SK-N-SH treated with all-trans-retinoic acid at 6 μM for 48 hours (cell line): Measurements from ENCODE around the gene NME3.

Experiments used
- ATAC-seq: fragments of 200-7000 bp; cut with Tn5 transposase; 3 replicates; pipeline ENCODE4 v1.9.1; 2020; ENCODE audit warnings: mild to moderate bottlenecking, moderate library complexity
- ARNTL ChIP-seq: fragments of 450-650 bp; formaldehyde crosslinking; IDR thresholded peaks from 2 replicates; pipeline ENCODE4 v1.5.0; 2020; ENCODE audit warnings: low read depth, mild to moderate bottlenecking, moderate library complexity, borderline replicate concordance
- BACH2 ChIP-seq: fragments of 250-450 bp; sonication (Bioruptor Pico); IDR thresholded peaks from 2 replicates; pipeline ENCODE4 v1.9.0; 2021; ENCODE audit warnings: mild to moderate bottlenecking, borderline replicate concordance
- CREB5 ChIP-seq: fragments of 250-450 bp; sonication (Bioruptor Pico); IDR thresholded peaks from 2 replicates; pipeline ENCODE4 v1.5.1; 2020; ENCODE audit warnings: low read depth, mild to moderate bottlenecking, moderate library complexity
- CSDC2 ChIP-seq: fragments of 250-450 bp; sonication (Bioruptor Pico); IDR thresholded peaks from 2 replicates; pipeline ENCODE4 v1.5.0; 2020; ENCODE audit warnings: mild to moderate bottlenecking, moderate library complexity
- CSRNP3 ChIP-seq: fragments of 250-450 bp; sonication (Bioruptor Pico); IDR thresholded peaks from 2 replicates; pipeline ENCODE4 v1.5.1; 2021; ENCODE audit warnings: mild to moderate bottlenecking, moderate library complexity
- ESRRG ChIP-seq: fragments of 250-450 bp; sonication (Bioruptor Pico); IDR thresholded peaks from 2 replicates; pipeline ENCODE4 v1.6.1; 2021; ENCODE audit warnings: mild to moderate bottlenecking
- GLIS3 ChIP-seq: fragments of 250-450 bp; sonication (Bioruptor Pico); IDR thresholded peaks from 2 replicates; pipeline ENCODE4 v1.5.0; 2020; ENCODE audit warnings: mild to moderate bottlenecking, moderate library complexity
- ISL1 ChIP-seq: fragments of 250-450 bp; sonication (Bioruptor Pico); IDR thresholded peaks from 2 replicates; pipeline ENCODE4 v2.1.2; 2022; ENCODE audit warnings: mild to moderate bottlenecking, moderate library complexity
- OSR1 ChIP-seq: fragments of 250-450 bp; sonication (Bioruptor Pico); IDR thresholded peaks from 2 replicates; pipeline ENCODE4 v1.8.0; 2022; ENCODE audit warnings: moderate library complexity, mild to moderate bottlenecking, inconsistent platforms
- PATZ1 ChIP-seq: fragments of 250-450 bp; sonication (Bioruptor Pico); IDR thresholded peaks from 2 replicates; pipeline ENCODE4 v1.8.0; 2020; ENCODE audit warnings: mild to moderate bottlenecking, moderate library complexity, borderline replicate concordance
- POU6F1 ChIP-seq: fragments of 250-450 bp; sonication (Bioruptor Pico); IDR thresholded peaks from 2 replicates; pipeline ENCODE4 v1.8.0; 2021; ENCODE audit warnings: low read depth, mild to moderate bottlenecking, moderate library complexity, borderline replicate concordance
- PPARA ChIP-seq: fragments of 250-450 bp; sonication (Bioruptor Pico); IDR thresholded peaks from 2 replicates; pipeline ENCODE4 v1.5.0; 2020; ENCODE audit warnings: mild to moderate bottlenecking, borderline replicate concordance
- RARB ChIP-seq: fragments of 250-450 bp; sonication (Bioruptor Pico); IDR thresholded peaks from 2 replicates; pipeline ENCODE4 v1.8.0; 2021; ENCODE audit warnings: mild to moderate bottlenecking, moderate library complexity
- SNAI2 ChIP-seq: fragments of 250-450 bp; sonication (Bioruptor Pico); IDR thresholded peaks from 2 replicates; pipeline ENCODE4 v1.5.0; 2020; ENCODE audit warnings: mild to moderate bottlenecking, moderate library complexity
- TCF4 ChIP-seq: fragments of 250-450 bp; sonication (Bioruptor Pico); IDR thresholded peaks from 2 replicates; pipeline ENCODE4 v1.8.0; 2021; ENCODE audit warnings: mild to moderate bottlenecking, moderate library complexity, borderline replicate concordance
- TOX ChIP-seq: fragments of 250-450 bp; sonication (Bioruptor Pico); IDR thresholded peaks from 2 replicates; pipeline ENCODE4 v1.8.0; 2021; ENCODE audit warnings: mild to moderate bottlenecking, moderate library complexity, borderline replicate concordance
- TSHZ2 ChIP-seq: fragments of 250-450 bp; sonication (Bioruptor Pico); IDR thresholded peaks from 2 replicates; pipeline ENCODE4 v1.5.0; 2020; ENCODE audit warnings: mild to moderate bottlenecking, moderate library complexity
- ZFP3 ChIP-seq: fragments of 250-450 bp; sonication (Bioruptor Pico); IDR thresholded peaks from 2 replicates; pipeline ENCODE4 v1.5.0; 2020; ENCODE audit warnings: mild to moderate bottlenecking, moderate library complexity
- ZFP30 ChIP-seq: fragments of 450-650 bp; formaldehyde crosslinking; IDR thresholded peaks from 2 replicates; pipeline ENCODE4 v1.5.0; 2022; ENCODE audit warnings: mild to moderate bottlenecking, moderate library complexity
- ZNF565 ChIP-seq: fragments of 450-650 bp; formaldehyde crosslinking; conservative IDR thresholded peaks from 2 replicates; pipeline ENCODE4 v1.5.0; 2020; ENCODE audit warnings: low read depth, mild to moderate bottlenecking, moderate library complexity

Gene NME3

GRCh38 chr16:1809281-1809801 lies 38.0 kb upstream of the NME3 start:
- TF ChIP-seq OSR1 (CRISPR knock-in tag) = no peak
- no peak for TF ChIP-seq GLIS3 (CRISPR knock-in tag)
- TF ChIP-seq ESRRG = no peak
- no peak for TF ChIP-seq TSHZ2 (CRISPR knock-in tag)
- TF ChIP-seq ZNF565 (CRISPR knock-in tag) = no peak
- TF ChIP-seq CSDC2 (CRISPR knock-in tag) = no peak
- TF ChIP-seq ARNTL (CRISPR knock-in tag) = no peak
- TF ChIP-seq CSRNP3 (CRISPR knock-in tag) = no peak
- no peak for TF ChIP-seq PATZ1 (CRISPR knock-in tag)
- TF ChIP-seq SNAI2 (CRISPR knock-in tag) = no peak
- TF ChIP-seq ZFP3 (CRISPR knock-in tag) = no peak
- no peak for ATAC-seq

- no peak for ATAC-seq
- no peak for TF ChIP-seq CSDC2 (CRISPR knock-in tag)
- TF ChIP-seq TCF4 (CRISPR knock-in tag) = no peak
- no peak for TF ChIP-seq ESRRG
- TF ChIP-seq TOX = no peak
- no peak for TF ChIP-seq CREB5 (CRISPR knock-in tag)
- TF ChIP-seq CSRNP3 (CRISPR knock-in tag) = no peak
- TF ChIP-seq ZFP30 = no peak
- TF ChIP-seq PPARA (CRISPR knock-in tag) = no peak
- TF ChIP-seq PATZ1 (CRISPR knock-in tag) = no peak
- no peak for TF ChIP-seq POU6F1 (CRISPR knock-in tag)
- TF ChIP-seq ISL1 (CRISPR knock-in tag) = no peak
- no peak for TF ChIP-seq OSR1 (CRISPR knock-in tag)
- no peak for TF ChIP-seq RARB
- TF ChIP-seq ARNTL (CRISPR knock-in tag) = no peak
- TF ChIP-seq GLIS3 (CRISPR knock-in tag) = no peak
- no peak for TF ChIP-seq TSHZ2 (CRISPR knock-in tag)
- TF ChIP-seq BACH2 (CRISPR knock-in tag) = no peak
- TF ChIP-seq SNAI2 (CRISPR knock-in tag) = no peak
- no peak for TF ChIP-seq ZFP3 (CRISPR knock-in tag)
- TF ChIP-seq, all 23 proteins: peak for 0
These were observed 37.3 kb upstream of the NME3 start for GRCh38 chr16:1808691-1809090.
